Activated T-cell treated with anti-CD3 and anti-CD28 coated beads for 48 hours (primary cell): ENCODE data around the gene SFMBT2.

ENCODE experiments used
- DNase-seq: peaks from one replicate; pipeline ENCODE4 v3.0.0-alpha.2; 2020; ENCODE audit warnings: low read depth

SFMBT2 gene

GRCh38 chr10:7364474-7364873 lies 46.4 kb downstream of the SFMBT2 start:
- DNase-seq: no peak

DNA sequence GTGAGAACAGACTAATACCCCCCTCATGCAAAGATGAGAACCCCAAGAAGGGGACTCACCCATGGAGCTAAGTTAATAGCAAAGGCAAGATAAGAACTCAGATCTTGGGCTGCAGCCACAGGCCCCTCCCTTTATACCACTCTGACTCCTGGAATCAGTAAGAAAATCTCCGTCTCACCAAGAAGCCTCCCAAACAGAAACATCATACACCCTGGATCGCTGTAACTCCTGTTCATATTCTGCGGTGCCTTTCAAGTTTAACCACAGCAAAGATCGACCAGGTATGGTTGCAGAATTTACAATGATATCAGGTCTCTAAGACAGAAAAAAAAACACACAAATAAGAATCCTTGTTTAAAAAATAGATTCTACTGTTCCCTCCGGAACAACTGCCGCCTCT lies 47.1 kb downstream of the SFMBT2 start:
- DNase-seq: no peak

DNA sequence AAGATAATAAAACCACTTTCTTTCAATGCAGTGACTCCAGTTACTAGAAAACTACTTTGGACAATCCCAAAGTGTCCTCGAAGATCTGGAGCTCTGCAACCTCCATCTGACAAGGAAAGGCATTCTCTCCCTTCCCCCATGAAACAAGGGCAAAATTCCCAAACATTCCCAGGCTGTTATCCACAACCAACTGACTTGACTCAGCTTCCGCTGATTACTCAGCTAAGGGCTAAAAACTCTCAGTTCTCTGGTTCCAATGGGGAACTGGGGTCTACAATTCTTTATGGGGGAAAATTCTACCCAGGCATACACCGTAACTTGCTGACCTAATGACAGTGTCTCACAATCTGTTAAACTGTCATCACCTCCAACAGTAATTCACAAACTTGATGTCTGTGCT lies 48.4 kb downstream of the SFMBT2 start:
- no peak for DNase-seq

- no peak for DNase-seq
Measured at GRCh38 chr10:7361316-7361715, 49.5 kb downstream of the SFMBT2 start.

DNA sequence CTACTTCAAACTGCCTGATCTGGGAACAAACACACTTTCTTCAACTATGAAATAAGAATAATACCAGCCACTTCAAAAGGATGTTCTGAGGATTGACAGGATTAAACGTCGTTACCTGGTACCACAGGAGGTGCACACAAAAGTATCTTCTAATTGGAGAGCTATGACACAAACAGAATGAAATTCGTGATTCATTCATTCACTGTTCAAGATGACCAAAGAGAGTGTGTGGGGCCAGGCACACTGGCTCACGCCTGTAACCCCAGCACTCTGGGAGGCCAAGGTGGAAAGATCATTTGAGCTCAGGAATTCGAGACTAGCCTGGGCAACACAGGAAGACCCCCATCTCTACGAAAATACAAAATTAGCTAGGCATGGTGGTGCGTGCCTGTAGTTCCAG lies 50.9 kb downstream of the SFMBT2 start:
- no peak for DNase-seq

DNA sequence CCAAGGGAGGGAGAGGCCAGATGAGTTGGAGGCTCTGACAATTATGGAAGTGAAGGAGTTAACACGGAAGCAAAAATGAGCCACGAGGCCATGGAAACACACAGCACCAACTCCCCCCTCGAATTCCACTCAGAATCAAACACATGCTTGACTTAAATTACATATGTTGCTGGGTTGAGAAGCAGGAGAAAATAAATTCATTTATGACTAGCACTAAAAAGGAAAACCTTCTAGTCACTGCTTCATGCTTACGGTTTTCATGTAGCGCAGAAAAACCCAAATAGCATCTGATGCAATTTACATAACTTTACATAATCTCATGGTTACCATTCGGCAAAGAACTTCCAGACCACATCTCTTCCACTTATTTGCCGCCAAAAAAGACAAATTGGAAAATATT lies 51.5 kb downstream of the SFMBT2 start:
- DNase-seq: no peak

GRCh38 chr10:7357193-7357592 lies 53.6 kb downstream of the SFMBT2 start:
- DNase-seq: no peak

- DNase-seq: no peak
Measured at GRCh38 chr10:7354330-7355047, 56.3 kb downstream of the SFMBT2 start.

- DNase-seq: no peak
Measured at GRCh38 chr10:7351894-7352293, 58.9 kb downstream of the SFMBT2 start.

DNA sequence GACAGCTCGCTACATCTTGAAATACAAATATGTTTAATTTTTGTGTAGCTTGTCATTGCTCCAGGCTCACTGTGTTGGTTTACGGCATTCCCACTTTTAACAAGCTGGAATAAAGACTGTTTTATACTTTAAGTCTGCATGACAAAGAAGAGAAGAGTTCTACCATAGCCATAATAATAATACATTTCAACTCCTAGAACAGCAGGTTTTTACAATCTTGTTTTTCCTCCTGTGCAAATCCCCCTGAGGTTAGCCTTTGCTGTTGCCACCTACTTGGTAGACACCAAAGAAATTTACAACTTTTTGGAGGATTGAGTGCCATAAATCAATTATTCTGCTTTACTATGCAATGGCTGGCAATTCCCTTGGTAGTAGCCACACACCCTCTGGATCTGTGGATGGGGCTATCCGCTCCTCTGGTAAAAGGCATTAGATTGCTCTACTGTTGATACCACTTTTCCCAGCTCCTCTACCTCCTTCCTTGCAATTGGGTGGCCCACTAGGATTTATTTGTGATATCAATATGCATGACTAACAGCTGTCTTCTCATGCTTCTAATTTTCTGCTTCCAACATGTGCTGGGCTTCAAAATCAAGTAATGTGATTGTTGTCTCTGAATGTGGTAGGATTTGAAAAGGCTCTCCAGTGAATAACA lies 60.2 kb downstream of the SFMBT2 start:
- no peak for DNase-seq

DNA sequence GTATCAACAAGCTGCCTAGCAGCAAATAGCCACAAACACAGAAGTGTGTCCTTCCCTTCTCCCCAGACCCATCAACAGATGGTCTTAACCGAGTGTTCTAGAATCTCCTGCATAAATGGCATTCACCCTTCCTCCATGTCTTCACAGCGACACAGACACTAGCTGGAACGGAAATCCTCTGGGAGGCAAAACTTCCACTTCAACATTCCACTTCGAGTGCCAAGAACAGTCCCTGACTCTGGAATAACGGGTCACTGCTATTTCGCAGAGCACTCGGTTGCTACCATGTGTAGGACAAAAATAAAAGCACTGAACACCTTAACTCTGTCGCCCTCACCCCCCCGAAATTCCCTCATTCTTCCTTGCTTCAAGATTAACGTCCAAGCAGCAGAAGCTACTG lies 65.1 kb downstream of the SFMBT2 start:
- no peak for DNase-seq

DNA sequence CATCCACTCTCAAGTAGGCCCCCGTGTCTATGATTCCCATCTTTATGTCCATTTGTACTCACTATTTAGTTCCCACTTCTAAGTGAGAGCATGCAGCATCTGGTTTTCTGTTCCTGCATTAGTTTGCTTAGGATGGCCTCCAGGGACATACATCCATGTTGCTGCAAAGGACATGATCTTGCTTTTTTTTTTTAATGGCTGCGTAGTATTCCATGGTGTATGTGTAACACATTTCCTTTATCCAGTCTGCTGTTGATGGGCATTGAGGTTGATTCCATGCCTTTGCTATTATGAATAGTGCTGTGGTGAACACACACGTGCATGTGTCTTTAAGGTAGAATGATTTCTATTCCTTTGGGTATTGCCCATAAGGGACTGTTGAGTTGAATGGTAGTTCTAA lies 67.8 kb downstream of the SFMBT2 start:
- no peak for DNase-seq

- no peak for DNase-seq
Measured at GRCh38 chr10:7340179-7340874, 70.5 kb downstream of the SFMBT2 start.

DNA sequence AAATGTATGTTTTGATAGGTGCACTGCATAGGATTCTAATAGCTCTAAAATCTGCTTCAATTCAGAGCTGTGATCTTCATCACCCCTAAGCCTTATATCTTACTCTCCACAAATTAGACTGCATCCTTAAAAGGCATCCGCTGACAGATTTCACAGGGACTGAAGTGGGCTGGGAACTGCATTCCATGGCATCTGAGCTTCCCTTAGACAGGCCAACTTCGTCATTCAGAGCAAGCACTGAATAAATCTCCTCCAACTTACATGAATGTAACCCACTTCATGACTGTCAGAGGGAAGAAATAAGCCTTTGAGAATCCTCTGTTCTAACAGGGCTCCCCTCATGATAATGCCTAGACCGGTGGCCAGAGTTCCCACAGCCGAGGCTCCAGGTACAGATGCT lies 71.3 kb downstream of the SFMBT2 start:
- DNase-seq: no peak

DNA sequence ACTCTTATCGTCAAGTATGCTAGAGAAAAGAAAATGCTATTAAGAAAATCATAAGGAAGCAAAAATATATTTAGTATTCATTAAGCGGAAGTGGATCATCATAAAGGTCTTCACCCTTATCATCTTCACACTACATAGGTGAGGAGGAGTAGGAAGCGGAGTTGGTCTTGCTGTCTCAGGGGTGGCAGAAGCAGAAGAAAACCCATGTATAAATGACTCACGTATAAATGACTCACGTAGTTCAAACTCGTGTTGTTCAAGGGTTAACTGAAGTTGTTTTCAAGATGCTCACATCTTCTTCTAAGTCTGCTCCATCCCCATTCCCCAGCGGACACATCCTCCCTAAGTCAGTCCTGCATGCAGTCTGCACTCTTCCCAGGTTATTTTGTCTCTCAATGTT lies 72.4 kb downstream of the SFMBT2 start:
- no peak for DNase-seq

DNA sequence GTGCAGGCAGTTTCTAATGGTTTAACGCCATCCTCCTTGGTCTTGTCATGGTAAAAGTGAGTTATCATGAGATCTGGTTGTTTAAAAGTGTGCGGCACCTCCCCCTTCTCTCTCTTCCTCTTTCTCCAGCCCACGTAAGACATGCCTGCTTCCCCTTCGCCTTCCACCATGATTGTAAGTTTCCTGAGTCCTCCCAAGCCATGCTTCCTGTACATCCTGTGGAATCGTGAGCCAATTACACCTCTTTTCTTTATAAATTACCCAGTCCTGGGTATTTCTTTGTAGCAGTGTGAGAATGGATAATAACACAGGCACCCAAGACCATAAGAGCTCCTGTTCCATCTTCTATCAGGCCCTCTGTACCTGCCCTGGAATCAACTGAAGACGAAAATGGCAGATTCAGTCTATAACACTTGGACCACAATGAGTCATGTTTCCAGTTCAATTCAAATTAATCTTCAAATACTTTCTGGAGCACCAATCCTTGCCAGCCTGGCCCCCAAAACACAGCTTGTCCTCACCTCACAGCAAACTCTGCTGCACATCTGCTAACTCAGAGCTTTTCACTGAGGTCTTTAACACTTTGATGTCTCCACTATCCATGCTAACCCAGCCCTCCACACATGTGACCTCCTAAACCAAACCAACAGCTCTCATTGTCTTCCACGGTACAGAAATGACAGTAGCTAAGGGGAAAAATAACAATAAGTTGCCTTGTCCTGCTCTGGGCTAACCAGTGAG lies 73.2 kb downstream of the SFMBT2 start:
- DNase-seq: no peak

- no peak for DNase-seq
Measured at GRCh38 chr10:7335977-7336376, 74.9 kb downstream of the SFMBT2 start.

GRCh38 chr10:7334642-7334964 lies 76.2 kb downstream of the SFMBT2 start:
- DNase-seq: no peak

- no peak for DNase-seq
Measured at GRCh38 chr10:7333961-7334641, 76.7 kb downstream of the SFMBT2 start.

- DNase-seq: no peak
Measured at GRCh38 chr10:7329219-7329618, 81.6 kb downstream of the SFMBT2 start.

DNA sequence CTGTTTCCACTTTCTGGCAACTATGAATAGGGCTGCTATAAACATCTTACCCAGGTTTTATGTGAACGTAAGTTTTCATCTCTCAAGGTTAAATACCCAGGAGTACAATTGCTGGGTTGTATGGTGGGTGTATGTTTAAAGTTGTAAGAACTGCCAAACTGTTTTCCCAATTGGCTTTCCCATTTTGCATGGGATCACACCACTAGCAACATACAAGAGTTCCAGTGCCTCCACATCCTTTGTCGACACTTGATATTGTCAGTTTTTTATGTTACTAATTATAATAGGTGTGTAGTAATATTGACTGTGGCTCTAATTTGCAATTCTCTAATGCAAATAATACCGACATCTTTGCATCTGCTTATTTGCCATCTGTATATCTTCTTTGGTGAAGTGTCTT lies 82.9 kb downstream of the SFMBT2 start:
- DNase-seq: no peak

DNA sequence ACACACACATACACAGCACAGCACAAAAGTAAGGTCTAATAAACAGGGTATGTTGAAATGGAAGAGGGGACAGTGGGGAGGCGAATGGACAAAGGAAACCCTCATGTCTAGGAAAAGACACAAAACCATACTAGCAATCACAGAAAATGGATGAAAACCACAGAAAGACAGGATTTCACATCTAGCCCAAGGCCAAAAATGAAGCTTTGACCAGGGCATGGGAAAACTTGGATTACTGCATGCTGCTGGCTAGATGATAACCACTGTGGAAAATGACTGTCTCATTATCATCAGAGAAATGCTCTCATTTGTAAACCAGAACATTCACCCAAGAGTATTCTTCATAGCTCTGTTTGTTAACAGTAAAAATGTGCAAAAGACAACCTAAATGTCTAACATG lies 88.2 kb downstream of the SFMBT2 start:
- no peak for DNase-seq
